ENCODE results near the gene PSME2. TPM values are rescaled to one million over a fixed set of nuclear protein-coding genes. Genes with fewer than 3 reads are reported as not detected.

PSME2 gene
- total and polyA plus RNA-seq, 2 of the 13 experiments (the other 11 are each of a cell fraction or from before 2014, with no cell fraction given), result 332 to 716 TPM

DNA sequence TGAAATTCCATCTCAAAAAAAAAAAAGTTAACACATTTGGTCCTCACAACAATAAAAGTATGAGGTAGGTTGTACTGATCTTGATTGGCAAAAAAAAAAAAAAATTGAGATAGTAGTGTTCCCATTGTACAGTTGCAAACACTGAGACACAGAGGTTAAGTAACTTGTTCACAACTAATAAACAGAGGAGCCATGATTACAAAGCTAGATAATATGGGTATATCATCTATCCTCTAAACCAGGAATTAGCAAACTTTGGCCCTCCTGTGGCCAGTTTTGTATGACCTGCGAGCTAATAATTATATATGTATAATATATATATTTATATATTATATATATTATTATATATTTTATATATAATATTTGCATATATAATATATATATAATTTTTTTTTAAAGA, 12.7 kb downstream of the PSME2 start:
- peaks cover 9 to 16% of the 10 kb centered on the region in 2 experiments for H3K36me3 ChIP-seq (replicated peaks in 1 of 2; ENCODE audit: control insufficient read depth in 1 of 2, insufficient read depth in 2 of 2, low read length in 2 of 2)
- TF ChIP-seq CHD4 (IDR thresholded peaks at IDR 0.05; ENCODE audit: borderline replicate concordance, low read length), result peak; percentile 45; the same call in 1 of the 2 replicates
- TF ChIP-seq BRCA1 (CRISPR knock-in tag; IDR thresholded peaks at IDR 0.05), result no peak
- no peak for TF ChIP-seq KMT2B (CRISPR knock-in tag; IDR thresholded peaks at IDR 0.05)
- TF ChIP-seq ZNF629 (CRISPR knock-in tag; conservative IDR thresholded peaks at IDR 0.05), result peak; percentile 90
- in situ Hi-C loops (cut with HindIII; ENCODE audit: extremely low pct_ligation_motif_present, low pct_unique_long_range_greater_than_20kb), result loop anchor here (25.0 kb wide), 1 partner anchor 821 kb away; the partner anchor contains the start of genes BCL2L2, PABPN1 and PPP1R3E
- ATAC-seq (no peak), FAIRE-seq (no peak), DNase-seq (ENCODE audit: low spot score) (no peak)
- intact Hi-C loops (cut with micrococcal nuclease; ENCODE audit: unreplicated experiment), result no loop called here
- POLR2A ChIA-PET, result interaction anchor here (2.0 to 22.7 kb wide), 4 partner anchors 7 to 39 kb away, joined by 9 to 977 read pairs (median 248); partner anchors contain the start of genes DCAF11, EMC9, NRL and PCK2
- H3K4me2 ChIP-seq (ENCODE audit: low read depth, low read length), result no peak overlapping the region
- H3K79me2 ChIP-seq (ENCODE audit: insufficient read depth, low read length), result peaks cover 20% of the 10 kb centered on the region
- H3K27ac ChIP-seq (ENCODE audit: extremely low read length, insufficient read depth, low read length), result no peak overlapping the region
- no peak overlapping the region for H3K9ac ChIP-seq (ENCODE audit: insufficient read depth, low read depth, low read length)
- BruUV-seq (replicated peaks), result no TSS peak
- no peaks in the 10 kb centered on the region; a peak in 1 of 5 replicates for H3K27me3 ChIP-seq (ENCODE audit: control insufficient read depth in 1 of 2, insufficient read depth in 2 of 2, low read length in 2 of 2)
- no peak overlapping the region for H2AFZ ChIP-seq (ENCODE audit: low read length)
- H3K9me3 ChIP-seq (ENCODE audit: low read length), result no peaks in the 10 kb centered on the region
- H3K4me3 ChIP-seq (replicated peaks in 1 of 3; ENCODE audit: insufficient read depth in 1 of 3, low read depth in 2 of 3, low read length in 3 of 3), result no peak overlapping the region
- over 99% methylated on average over 1 of the region's 1 CpG for WGBS (ENCODE audit: low lambda C conversion rate)
- H3K4me1 ChIP-seq (ENCODE audit: insufficient read depth, low read length), result peaks cover 70% of the 10 kb centered on the region
- H4K20me1 ChIP-seq (ENCODE audit: insufficient read depth, low read length), result peaks cover 4% of the 10 kb centered on the region; the same call in 1 of the 2 replicates
- CTCF ChIA-PET (ENCODE audit: low intra/inter-chr PET ratio, low total read pairs), result no interaction called here

DNA sequence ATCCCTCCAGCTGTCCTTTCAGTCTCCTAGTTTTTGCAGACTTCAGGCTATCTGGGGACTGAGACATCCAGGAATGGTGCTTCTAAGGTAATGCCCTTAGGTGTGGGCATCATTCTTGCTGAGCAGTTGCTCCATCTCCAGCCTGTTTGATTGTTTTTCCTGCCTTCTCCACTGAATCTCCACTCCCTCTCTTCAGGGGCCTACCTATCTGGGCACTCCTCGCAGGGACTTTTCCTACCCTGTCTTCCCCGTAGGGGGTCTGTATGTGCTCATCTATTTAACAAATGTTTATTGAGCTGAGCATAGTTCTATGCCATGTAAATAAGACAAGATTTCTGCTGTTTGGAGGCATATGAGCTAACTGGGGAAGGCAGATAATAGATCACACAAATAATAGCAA, 13.4 kb downstream of the PSME2 start:
- intact Hi-C loops (cut with micrococcal nuclease; ENCODE audit: unreplicated experiment) (no loop called here), in situ Hi-C loops (cut with HindIII; ENCODE audit: extremely low pct_ligation_motif_present, low pct_unique_long_range_greater_than_20kb) (loop anchor here (25.0 kb wide), 1 partner anchor 821 kb away; the partner anchor contains the start of genes BCL2L2, PABPN1 and PPP1R3E)
- ChIA-PET POLR2A (interaction anchor here (1.5 to 22.7 kb wide), 5 partner anchors 8 to 38 kb away, joined by 4 to 977 read pairs (median 16); partner anchors contain the start of genes DCAF11, EMC9, NRL and PCK2), CTCF (ENCODE audit: low intra/inter-chr PET ratio, low total read pairs) (no interaction called here)
- no TSS peak for BruUV-seq (replicated peaks)
- Histone ChIP-seq H3K27me3 (ENCODE audit: control insufficient read depth in 1 of 2, insufficient read depth in 2 of 2, low read length in 2 of 2) (no peaks in the 10 kb centered on the region; a peak in 1 of 5 replicates), H3K9ac (ENCODE audit: insufficient read depth, low read depth, low read length) (no peak overlapping the region), H3K4me2 (ENCODE audit: low read depth, low read length) (no peak overlapping the region), H3K4me3 (replicated peaks in 1 of 3; ENCODE audit: insufficient read depth in 1 of 3, low read depth in 2 of 3, low read length in 3 of 3) (no peak overlapping the region), H3K9me3 (ENCODE audit: low read length) (no peaks in the 10 kb centered on the region), H3K27ac (ENCODE audit: extremely low read length, insufficient read depth, low read length) (no peak overlapping the region), H3K79me2 (ENCODE audit: insufficient read depth, low read length) (peaks cover 15% of the 10 kb centered on the region), H3K4me1 (ENCODE audit: insufficient read depth, low read length) (peaks cover 64% of the 10 kb centered on the region), H3K36me3 (replicated peaks in 1 of 2; ENCODE audit: control insufficient read depth in 1 of 2, insufficient read depth in 2 of 2, low read length in 2 of 2) (peaks cover 2 to 9% of the 10 kb centered on the region in 2 experiments), H2AFZ (ENCODE audit: low read length) (no peak overlapping the region), H4K20me1 (ENCODE audit: insufficient read depth, low read length) (peaks cover 4% of the 10 kb centered on the region; the same call in 1 of the 2 replicates)
- 86% methylated on average over 2 of the region's 2 CpGs for WGBS (ENCODE audit: low lambda C conversion rate)
- FAIRE-seq, result no peak
- no peak for ATAC-seq
- DNase-seq (ENCODE audit: low spot score), result no peak
- no peak for TF ChIP-seq ZMAT3 (CRISPR knock-in tag; conservative IDR thresholded peaks at IDR 0.05)
- 0 out of 2 replicates have a peak, but pooled peaks have one; percentile 7 for TF ChIP-seq MEF2D (CRISPR knock-in tag; IDR thresholded peaks at IDR 0.05)
- TF ChIP-seq, protein P1, sequence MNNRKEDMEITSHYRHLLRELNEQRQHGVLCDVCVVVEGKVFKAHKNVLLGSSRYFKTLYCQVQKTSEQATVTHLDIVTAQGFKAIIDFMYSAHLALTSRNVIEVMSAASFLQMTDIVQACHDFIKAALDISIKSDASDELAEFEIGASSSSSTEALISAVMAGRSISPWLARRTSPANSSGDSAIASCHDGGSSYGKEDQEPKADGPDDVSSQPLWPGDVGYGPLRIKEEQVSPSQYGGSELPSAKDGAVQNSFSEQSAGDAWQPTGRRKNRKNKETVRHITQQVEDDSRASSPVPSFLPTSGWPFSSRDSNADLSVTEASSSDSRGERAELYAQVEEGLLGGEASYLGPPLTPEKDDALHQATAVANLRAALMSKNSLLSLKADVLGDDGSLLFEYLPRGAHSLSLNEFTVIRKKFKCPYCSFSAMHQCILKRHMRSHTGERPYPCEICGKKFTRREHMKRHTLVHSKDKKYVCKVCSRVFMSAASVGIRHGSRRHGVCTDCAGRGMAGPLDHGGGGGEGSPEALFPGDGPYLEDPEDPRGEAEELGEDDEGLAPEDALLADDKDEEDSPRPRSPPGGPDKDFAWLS (CRISPR knock-in tag; IDR thresholded peaks at IDR 0.05; ENCODE audit: borderline replicate concordance), result no peak
- 0 out of 2 replicates have a peak, but pooled peaks have one; percentile 58 for TF ChIP-seq KLF15 (CRISPR knock-in tag; IDR thresholded peaks at IDR 0.05; ENCODE audit: borderline replicate concordance)
- TF ChIP-seq HCFC1 (IDR thresholded peaks at IDR 0.05; ENCODE audit: low read depth, low read length), result no peak
- TF ChIP-seq, protein P2, sequence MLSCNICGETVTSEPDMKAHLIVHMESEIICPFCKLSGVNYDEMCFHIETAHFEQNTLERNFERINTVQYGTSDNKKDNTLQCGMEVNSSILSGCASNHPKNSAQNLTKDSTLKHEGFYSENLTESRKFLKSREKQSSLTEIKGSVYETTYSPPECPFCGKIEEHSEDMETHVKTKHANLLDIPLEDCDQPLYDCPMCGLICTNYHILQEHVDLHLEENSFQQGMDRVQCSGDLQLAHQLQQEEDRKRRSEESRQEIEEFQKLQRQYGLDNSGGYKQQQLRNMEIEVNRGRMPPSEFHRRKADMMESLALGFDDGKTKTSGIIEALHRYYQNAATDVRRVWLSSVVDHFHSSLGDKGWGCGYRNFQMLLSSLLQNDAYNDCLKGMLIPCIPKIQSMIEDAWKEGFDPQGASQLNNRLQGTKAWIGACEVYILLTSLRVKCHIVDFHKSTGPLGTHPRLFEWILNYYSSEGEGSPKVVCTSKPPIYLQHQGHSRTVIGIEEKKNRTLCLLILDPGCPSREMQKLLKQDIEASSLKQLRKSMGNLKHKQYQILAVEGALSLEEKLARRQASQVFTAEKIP (CRISPR knock-in tag; IDR thresholded peaks at IDR 0.05; ENCODE audit: borderline replicate concordance), result no peak
- no peak for TF ChIP-seq FOXJ3 (CRISPR knock-in tag; IDR thresholded peaks at IDR 0.05; ENCODE audit: borderline replicate concordance)
- no peak for TF ChIP-seq CCAR2 (optimal IDR thresholded peaks at IDR 0.05; ENCODE audit: low read depth, low read length)
- 0 out of 2 replicates have a peak, but pooled peaks have one; percentile 18 for TF ChIP-seq PITX1 (CRISPR knock-in tag; IDR thresholded peaks at IDR 0.05)
- no peak for TF ChIP-seq BHLHE40 (IDR thresholded peaks at IDR 0.05; ENCODE audit: low read length)
